Ectodermal cell (in vitro differentiated cells): ENCODE measurements around the gene MED29.

Source experiments
- H3K27ac ChIP-seq: 2 replicates; pipeline ENCODE4 v1.7.0; 2013; ENCODE audit warnings: mild to moderate bottlenecking, low read depth, low read length; ENCODE audit not compliant: insufficient read depth, poor library complexity, severe bottlenecking
- H3K27me3 ChIP-seq: 2 replicates; pipeline ENCODE4 v1.7.0; 2013; ENCODE audit warnings: mild to moderate bottlenecking, low read length; ENCODE audit not compliant: insufficient read depth, control insufficient read depth, poor library complexity, severe bottlenecking
- H3K36me3 ChIP-seq: one replicate; pipeline ENCODE4 v1.7.0; 2013; ENCODE audit warnings: low read length; ENCODE audit not compliant: control insufficient read depth, insufficient read depth
- H3K4me1 ChIP-seq: one replicate; pipeline ENCODE4 v1.7.0; 2013; ENCODE audit warnings: low read length; ENCODE audit not compliant: control insufficient read depth, insufficient read depth
- H3K4me3 ChIP-seq: 2 replicates; pipeline ENCODE4 v1.7.0; 2013; ENCODE audit warnings: low read depth, low read length, control low read depth; ENCODE audit not compliant: insufficient read depth
- H3K9me3 ChIP-seq: 2 replicates; pipeline ENCODE4 v1.7.0; 2013; ENCODE audit warnings: mild to moderate bottlenecking, low read length, moderate library complexity; ENCODE audit not compliant: control insufficient read depth
- WGBS, 2 experiments: methylation state at CpG; one replicate each; pipeline ENCODE4 v1.1.7; 2013; ENCODE audit warnings: missing lambda C conversion rate in 2 of 2; 5-methylcytosine and 5-hydroxymethylcytosine counted together

The MED29 gene

GRCh38 chr19:39399668-39400050 is 8.5 kb downstream of the MED29 start:
- H3K4me3 ChIP-seq = no peak overlapping the region
- no peaks in the 10 kb centered on the region for H3K27me3 ChIP-seq
- no peak overlapping the region for H3K27ac ChIP-seq
- peaks cover 12% of the 10 kb centered on the region for H3K4me1 ChIP-seq
- no peaks in the 10 kb centered on the region for H3K36me3 ChIP-seq
- WGBS, 2 experiments = 92 to 100% methylated on average over 4 of the region's 4 CpGs
- no peaks in the 10 kb centered on the region for H3K9me3 ChIP-seq

- H3K27ac ChIP-seq = no peak overlapping the region
- no peak overlapping the region for H3K4me3 ChIP-seq
- H3K4me1 ChIP-seq = peaks cover 12% of the 10 kb centered on the region
- no peaks in the 10 kb centered on the region for H3K9me3 ChIP-seq
- WGBS, 2 experiments = 95 to 97% methylated on average over 4 of the region's 4 CpGs
- no peaks in the 10 kb centered on the region for H3K27me3 ChIP-seq
- H3K36me3 ChIP-seq = no peaks in the 10 kb centered on the region
These were observed 8.9 kb downstream of the MED29 start for GRCh38 chr19:39400061-39400460.

GRCh38 chr19:39401070-39401548 is 9.9 kb downstream of the MED29 start:
- H3K4me1 ChIP-seq = peaks cover 15% of the 10 kb centered on the region
- H3K27me3 ChIP-seq = no peaks in the 10 kb centered on the region
- 91 to 93% methylated on average over 4 of the region's 4 CpGs for WGBS, 2 experiments
- no peak overlapping the region for H3K4me3 ChIP-seq
- no peak overlapping the region for H3K27ac ChIP-seq
- no peaks in the 10 kb centered on the region for H3K9me3 ChIP-seq
- H3K36me3 ChIP-seq = no peaks in the 10 kb centered on the region

- whole genome bisulfite sequencing, 2 experiments = 82 to 83% methylated on average over 25 of the region's 25 CpGs
- Histone ChIP-seq H3K4me1 (peaks cover 15% of the 10 kb centered on the region), H3K27me3 (peaks cover under 1% of the 10 kb centered on the region), H3K4me3 (no peak overlapping the region), H3K36me3 (no peaks in the 10 kb centered on the region), H3K9me3 (no peaks in the 10 kb centered on the region), H3K27ac (no peak overlapping the region)
These were observed 10.6 kb downstream of the MED29 start for GRCh38 chr19:39401549-39402345.

- Histone ChIP-seq H3K4me1 (peaks cover 21% of the 10 kb centered on the region), H3K4me3 (peak overlapping the region; percentile 48), H3K27ac (peak overlapping the region; percentile 98), H3K27me3 (peaks cover 9% of the 10 kb centered on the region), H3K9me3 (no peaks in the 10 kb centered on the region), H3K36me3 (no peaks in the 10 kb centered on the region)
- WGBS, 2 experiments = 7% methylated on average over 59 of the region's 59 CpGs
These were observed 11.4 kb downstream of the MED29 start for GRCh38 chr19:39402346-39403300.

- peak overlapping the region; percentile 98 for H3K27ac ChIP-seq
These were observed 12.4 kb downstream of the MED29 start for GRCh38 chr19:39403331-39404312.

GRCh38 chr19:39405261-39405957 is 14.2 kb downstream of the MED29 start:
- H3K4me3 ChIP-seq = no peak overlapping the region
- H3K4me1 ChIP-seq = peaks cover 29% of the 10 kb centered on the region
- no peaks in the 10 kb centered on the region for H3K36me3 ChIP-seq
- H3K27ac ChIP-seq = no peak overlapping the region
- peaks cover 13% of the 10 kb centered on the region for H3K27me3 ChIP-seq
- H3K9me3 ChIP-seq = no peaks in the 10 kb centered on the region
- WGBS, 2 experiments = 90 to 91% methylated on average over 17 of the region's 17 CpGs

More at GRCh38 chr19:39403331-39404312, 12.4 kb downstream of the MED29 start:
- 2% methylated on average over 43 of the region's 43 CpGs for WGBS, 2 experiments
- Histone ChIP-seq H3K9me3 (no peaks in the 10 kb centered on the region), H3K4me1 (peaks cover 26% of the 10 kb centered on the region), H3K36me3 (no peaks in the 10 kb centered on the region), H3K4me3 (peak overlapping the region; percentile 48), H3K27me3 (peaks cover 13% of the 10 kb centered on the region)

- H3K4me1 ChIP-seq = peaks cover 36% of the 10 kb centered on the region
- 19% methylated on average over 22 of the region's 22 CpGs for WGBS, 2 experiments
- peak overlapping the region; percentile 56 for H3K4me3 ChIP-seq
- no peak overlapping the region for H3K27ac ChIP-seq
- H3K9me3 ChIP-seq = no peaks in the 10 kb centered on the region
- no peaks in the 10 kb centered on the region for H3K36me3 ChIP-seq
- H3K27me3 ChIP-seq = peaks cover 13% of the 10 kb centered on the region
These were observed 14.9 kb downstream of the MED29 start for GRCh38 chr19:39405958-39406655.
